GM18505 (cell line): ENCODE measurements around the gene GRID2IP.

Source experiments
- ATAC-seq: cut with Tn5 transposase; IDR thresholded peaks from one replicate; pipeline ENCODE4 v1.9.1; 2021; ENCODE audit not compliant: unreplicated experiment
- POLR2A ChIP-seq: IDR thresholded peaks from 4 replicates; pipeline ENCODE4 v1.6.1; 2011; ENCODE audit warnings: borderline replicate concordance; ENCODE audit not compliant: insufficient read depth, insufficient read length; ENCODE audit errors: extremely low read depth

The GRID2IP gene

DNA sequence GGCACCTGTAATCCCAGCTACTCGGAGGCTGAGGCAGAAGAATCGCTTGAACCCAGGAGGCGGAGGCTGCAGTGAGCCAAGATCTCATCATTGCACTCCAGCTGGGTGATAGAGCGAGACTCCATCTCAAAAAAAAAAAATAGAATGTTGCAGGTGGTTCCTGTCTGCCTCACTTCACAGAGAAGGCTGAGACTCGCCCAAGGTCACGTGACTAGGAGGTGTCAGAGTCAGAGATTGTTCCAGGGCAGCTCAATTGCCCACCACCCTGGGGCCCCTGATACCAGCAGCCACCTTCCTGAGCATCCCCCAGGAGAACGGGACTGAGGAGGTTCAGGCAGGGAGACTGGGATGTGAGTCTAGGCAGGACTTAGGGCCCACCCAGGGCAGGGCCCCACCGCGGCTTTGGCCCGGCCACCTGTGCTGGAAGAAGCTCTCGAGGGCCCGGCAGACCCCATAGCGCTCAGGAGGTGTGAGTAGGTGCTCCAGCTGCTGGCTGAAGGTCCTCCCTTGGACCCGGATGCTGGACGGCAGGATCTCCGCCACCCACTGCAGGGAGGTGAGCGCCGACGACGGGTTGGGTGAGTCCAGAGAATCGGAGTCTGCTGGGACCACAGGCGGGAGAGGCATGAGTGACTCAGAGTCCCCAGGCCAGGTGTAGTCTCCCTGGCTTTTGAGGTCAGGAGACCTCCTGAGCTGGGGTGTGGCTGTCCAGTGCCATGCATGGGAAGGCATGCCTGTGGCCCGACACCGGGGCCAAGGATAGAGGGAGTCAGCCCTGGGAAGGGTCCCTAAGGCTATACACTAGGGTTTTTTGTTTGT is 30.9 kb downstream of the GRID2IP start:
- TF ChIP-seq POLR2A: no peak
- no peak for ATAC-seq

DNA sequence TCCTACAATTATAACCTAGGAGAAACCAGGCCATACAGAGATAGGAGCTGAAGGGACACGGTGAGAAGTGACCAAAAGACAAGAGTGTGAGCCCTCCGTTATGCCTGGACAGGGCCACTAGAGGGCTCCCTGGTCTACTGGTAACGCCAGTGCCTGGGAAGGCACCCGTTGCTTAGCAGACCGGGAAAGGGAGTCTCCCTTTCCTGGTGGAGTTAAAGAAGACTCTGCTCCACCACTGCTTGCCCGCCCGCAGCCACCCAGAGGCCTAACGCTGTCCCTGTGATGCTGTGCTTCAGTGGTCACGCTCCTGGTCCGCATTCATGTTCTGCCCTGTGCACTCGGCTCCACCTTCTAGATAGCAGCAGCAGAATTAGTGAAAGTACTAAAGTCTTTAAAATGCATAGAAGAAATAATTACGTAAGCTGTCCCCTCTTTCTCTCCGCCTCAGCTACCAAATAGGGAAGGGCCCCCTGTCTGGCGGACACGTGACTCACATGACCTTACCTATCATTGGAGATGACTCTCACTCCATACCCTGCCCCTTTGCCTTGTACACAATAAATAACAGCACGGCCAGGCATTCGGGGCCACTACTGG is 34.8 kb downstream of the GRID2IP start:
- no peak for TF ChIP-seq POLR2A
- no peak for ATAC-seq

DNA sequence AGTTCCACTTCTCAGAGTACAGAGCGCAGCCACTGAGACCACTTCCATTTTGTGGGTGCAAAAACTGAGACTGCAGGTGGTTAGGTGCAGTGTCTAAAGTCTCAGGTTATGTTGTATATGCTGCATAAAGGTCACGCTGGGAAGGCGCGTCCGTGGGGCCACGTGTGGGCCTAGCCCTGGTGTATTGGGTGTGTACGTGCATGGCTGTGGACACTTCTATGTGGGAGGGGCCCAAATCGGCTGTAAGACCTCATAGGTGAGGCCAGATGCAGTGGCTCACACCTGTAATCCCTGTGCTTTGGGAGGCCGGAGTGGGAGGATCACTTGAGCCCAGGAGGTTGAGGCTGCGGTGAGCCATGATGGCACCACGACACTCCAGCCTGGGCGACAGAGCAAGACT is 37.7 kb downstream of the GRID2IP start:
- TF ChIP-seq POLR2A: no peak
- no peak for ATAC-seq

DNA sequence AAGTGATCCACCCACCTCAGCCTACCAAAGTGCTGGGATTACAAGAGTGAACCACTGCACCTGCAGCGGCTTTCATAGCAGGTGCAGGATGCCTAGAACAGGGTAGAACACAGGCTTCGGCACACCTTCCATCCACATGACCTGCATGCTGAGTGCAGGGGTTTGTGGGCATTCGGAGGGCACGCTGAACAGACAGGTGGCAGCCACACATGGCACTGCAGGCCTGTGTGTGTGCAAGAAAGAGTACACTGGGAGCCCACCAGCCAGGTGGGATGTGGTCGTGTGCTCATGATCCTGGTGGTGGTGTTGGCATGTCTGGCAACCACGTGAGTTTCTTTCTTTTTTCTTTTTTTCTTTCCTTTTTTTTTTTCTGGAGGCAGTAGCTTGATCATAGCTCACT is 38.4 kb downstream of the GRID2IP start:
- no peak for TF ChIP-seq POLR2A
- ATAC-seq: no peak

DNA sequence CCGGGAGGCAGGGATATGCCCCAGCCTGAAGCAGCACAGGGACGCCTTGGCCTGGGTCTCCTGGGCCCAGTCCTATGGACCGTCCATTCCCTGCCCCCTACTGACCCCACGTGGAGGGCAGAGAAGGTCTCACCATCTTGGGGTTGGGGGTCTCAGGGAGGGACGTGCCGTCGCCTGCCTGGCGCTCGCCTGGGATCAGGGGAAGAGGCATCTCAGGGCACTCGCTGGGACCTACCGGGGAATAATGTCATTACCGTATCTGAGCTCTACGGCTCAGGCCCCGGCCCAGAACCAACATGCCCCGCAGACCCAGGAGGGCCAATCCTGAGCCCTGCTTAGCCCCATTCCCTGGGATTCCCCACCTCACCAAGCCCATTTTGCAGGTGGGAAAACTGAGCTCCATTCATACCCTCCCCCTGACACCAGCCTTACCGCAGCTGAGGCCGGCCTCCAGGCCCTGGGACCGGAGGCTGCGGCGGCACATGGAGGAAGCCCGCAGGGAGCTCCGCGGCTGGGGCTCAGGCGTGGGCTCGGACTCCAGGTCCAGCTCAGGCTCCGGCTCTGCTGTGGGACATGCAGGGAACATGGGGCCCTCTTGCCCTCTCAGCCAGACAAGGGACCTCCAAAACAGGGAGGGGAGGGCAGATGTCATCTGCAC is 40.7 kb downstream of the GRID2IP start:
- no peak for TF ChIP-seq POLR2A
- no peak for ATAC-seq

DNA sequence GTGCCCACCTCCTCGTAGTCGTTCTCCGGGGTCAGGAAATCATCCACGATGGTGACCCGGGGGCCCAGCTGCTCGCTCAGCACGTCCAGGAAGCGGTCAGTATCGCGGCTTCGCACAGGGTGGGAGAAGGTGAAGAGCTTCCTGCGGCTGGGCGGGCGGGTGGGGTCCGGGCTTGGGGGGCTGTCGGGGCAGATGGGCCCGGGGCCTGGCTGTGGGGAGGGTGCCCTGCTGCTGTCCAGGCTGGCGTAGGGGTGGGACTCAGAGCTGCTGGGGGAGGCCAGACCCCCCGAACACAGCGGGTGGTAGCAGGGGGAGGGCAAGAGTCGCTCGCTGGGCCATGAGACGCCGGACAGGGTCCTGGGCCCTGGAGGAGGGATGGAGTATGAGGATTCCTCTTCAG is 42.3 kb downstream of the GRID2IP start:
- ATAC-seq: no peak
- no peak for TF ChIP-seq POLR2A

DNA sequence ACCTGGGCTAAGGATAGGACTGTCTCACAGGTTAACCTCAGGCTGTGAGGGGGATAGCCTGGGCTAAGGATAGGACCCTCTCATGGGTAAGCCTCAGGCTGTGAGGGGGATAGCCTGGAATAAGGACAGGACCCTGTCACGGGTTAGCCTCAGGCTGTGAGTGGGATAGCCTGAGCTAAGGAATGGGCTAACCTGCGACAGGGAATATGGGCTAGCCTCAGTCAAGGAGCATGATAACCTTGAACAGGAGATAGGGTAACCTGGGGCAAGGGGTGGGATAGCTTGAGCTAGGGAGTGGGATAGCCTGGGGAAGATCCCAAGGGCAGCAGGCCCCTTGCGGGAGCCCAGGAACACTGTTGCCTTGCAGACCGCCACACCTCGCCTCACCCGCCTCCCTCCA is 42.7 kb downstream of the GRID2IP start:
- TF ChIP-seq POLR2A: no peak

DNA sequence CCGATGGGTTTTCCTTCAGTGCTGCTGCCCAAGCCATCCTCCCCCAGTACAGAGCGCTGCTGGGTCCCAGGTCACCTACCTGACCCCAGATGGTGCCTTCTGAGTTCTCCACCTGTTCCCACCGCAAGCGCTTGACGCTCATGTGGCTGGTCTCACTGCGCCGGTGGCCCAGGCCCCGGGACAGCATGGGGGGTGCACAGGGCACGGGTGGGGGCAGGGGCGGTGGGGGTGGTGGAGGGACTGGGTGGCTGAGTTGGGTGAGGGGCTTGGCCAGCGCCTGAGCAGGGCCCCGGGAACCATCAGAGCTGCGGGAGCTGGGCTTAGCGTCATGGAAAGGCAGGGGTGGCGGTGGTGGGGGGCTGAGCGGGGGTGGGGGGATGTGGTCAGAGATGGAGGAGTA is 43.4 kb downstream of the GRID2IP start:
- no peak for TF ChIP-seq POLR2A
- no peak for ATAC-seq

More for the DNA sequence above, 42.7 kb downstream of the GRID2IP start:
- no peak for ATAC-seq

DNA sequence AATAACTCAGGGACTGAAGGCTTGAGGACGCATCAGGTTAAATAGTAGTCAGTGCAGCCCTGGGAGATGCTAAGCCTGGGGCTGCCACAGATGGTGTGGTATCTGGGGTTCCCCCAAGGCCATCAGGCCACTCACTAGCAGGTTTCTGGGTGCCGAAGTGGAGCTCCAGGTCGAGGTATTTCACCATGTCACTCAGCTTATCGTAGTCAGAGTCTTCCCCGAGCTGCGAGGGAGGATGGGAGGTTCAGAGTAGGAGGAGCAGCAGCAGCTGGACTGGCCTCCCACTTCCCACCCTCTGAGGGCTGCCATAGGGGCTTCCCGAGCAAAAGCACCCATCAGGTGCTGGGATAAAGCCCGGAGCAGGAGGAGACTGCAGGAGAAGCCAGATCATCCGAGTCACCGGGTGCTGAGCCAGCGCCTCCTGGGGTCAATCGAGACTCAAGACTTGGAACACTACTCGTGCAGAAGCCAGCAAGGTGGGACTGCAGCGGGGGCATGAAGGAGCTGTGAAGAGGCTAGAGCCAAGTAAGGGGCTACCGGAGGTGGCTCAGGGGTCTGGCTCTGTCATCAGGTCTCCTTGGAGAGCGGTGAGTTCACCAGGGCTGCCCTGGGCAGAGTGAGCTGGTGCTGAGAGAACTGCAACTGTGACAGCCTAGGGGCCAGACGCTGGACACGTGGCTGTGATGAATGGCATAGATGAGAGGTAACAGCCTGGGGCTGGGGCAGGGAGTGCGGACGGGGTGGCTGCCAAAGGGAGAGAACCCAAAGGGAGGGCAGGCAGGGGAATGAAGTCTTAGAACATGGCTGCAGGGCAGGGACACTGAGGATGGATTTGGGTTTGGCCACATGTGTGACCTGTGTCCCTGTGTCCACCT is 45.3 kb downstream of the GRID2IP start:
- ATAC-seq: no peak
- no peak for TF ChIP-seq POLR2A

DNA sequence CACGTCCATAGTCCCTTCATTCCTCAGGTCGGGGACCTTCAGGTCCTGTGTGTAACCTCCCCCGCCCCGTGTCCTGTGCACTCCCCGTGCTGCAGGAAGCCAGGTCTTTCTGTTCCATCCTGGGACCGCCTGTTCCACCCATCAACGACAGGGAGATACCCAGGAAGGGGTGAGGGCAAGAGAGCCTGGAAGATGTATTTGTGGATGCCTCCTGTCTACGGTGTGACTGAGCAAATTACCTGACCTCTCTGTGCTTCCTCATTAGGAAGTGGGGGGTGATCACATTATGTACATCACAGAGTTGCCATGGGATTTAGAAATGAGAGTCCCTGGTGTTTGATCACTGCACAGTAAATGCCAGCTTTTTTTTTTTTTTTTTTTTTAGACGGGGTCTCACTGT is 46.3 kb downstream of the GRID2IP start:
- no peak for ATAC-seq
- no peak for TF ChIP-seq POLR2A

DNA sequence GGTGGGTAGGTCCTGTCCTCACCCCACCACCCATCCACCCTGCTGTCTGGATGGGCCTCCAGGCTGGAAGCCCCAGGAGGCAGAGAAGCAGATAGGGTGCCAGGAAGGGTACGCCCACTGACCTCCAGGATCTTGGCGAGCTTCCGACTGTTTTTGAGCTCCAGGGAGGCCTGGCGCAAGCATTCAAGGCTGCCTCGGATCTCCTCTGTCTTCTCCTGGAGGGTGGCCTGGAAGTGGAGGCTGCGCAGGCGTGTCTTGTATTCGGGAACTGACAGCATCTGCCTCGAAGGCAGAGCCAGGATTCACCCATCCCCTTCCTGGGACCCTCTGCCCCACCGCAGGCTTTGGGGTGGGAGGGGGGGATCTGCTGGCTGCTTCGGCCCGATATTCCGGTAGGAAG is 48.4 kb downstream of the GRID2IP start:
- no peak for TF ChIP-seq POLR2A
- ATAC-seq: no peak

DNA sequence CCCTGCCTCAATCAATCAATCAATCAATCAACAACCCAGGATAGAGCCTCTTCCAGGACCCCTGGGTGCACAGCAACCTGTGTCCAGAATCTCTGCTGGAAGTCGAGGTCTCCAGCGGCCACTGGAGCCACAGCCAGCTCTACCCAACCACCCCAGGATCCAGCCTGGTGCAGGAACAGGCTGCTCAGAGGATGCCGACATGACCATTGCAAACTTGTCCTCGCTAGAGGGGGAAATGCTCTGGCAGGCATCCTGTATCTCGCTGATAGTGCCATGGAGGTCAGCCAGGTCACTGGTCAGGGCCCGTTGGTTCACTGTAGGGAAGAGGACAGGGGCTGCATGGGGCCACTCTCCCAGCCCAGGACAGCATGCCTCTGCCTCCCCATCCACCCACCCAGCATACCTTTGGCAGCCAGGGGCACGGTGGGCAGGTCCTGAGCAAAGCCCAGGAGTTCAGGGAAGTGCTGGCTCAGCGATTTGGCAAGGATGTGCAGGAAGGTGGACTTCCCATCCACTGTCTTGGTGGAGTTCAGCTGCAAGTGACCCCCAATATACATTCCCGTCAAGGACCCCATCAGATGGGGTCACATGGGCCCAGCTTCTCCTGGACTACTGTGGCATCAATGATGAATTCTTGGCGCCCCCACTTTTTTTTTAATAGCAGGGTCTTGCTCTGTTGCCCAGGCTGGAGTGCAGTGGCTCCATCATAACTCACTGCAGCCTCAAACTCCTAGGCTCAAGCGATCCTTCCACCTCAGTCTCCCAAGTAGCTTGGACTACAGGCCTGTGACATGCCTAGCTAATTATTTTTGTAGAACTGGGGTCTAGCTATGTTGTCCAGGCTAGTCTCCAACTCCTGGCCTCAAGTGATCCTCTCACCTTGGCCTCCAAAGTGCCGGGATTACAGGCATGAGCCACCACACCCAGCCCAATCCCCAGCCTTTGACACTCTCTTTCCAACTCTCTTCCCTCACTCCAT is 49.4 kb downstream of the GRID2IP start:
- no peak for TF ChIP-seq POLR2A
- no peak for ATAC-seq
